ENCODE measurements around the gene HSPA5. TPM values are rescaled to one million over a fixed set of nuclear protein-coding genes. Genes with fewer than 3 reads are reported as not detected.

The HSPA5 gene
- total and polyA plus RNA-seq, 7 donors, result 53.2 to 179 (median 89.7) TPM

GRCh38 chr9:125258160-125258785 is 17.1 kb upstream of the HSPA5 start:
- ATAC-seq (no peak), DNase-seq (no peak)
- 89% methylated on average over 6 of the region's 6 CpGs for WGBS, 3 donors
- H3K9me3 ChIP-seq, result no peaks in the 10 kb centered on the region
- H3K27ac ChIP-seq, result no peak overlapping the region
- no peak for TF ChIP-seq CTCF (IDR thresholded peaks at IDR 0.05)
- peaks cover 9% of the 10 kb centered on the region for H3K4me1 ChIP-seq
- H3K36me3 ChIP-seq (ENCODE audit: insufficient read depth in 1 of 2, low read depth in 1 of 2), result no peaks in the 10 kb centered on the region
- intact Hi-C loops (cut with DNase I), result loop anchor here (2.0 to 5.0 kb wide), 2 partner anchors 15 to 114 kb away; no protein-coding TSS in a partner anchor
- H3K4me3 ChIP-seq, result no peak overlapping the region
- H3K27me3 ChIP-seq (ENCODE audit: insufficient read depth in 3 of 3, low read length in 2 of 3), result no peaks in the 10 kb centered on the region

GRCh38 chr9:125255781-125256391 is 14.7 kb upstream of the HSPA5 start:
- Histone ChIP-seq H3K27ac (no peak overlapping the region), H3K4me1 (no peaks in the 10 kb centered on the region), H3K27me3 (ENCODE audit: insufficient read depth in 3 of 3, low read length in 2 of 3) (no peaks in the 10 kb centered on the region), H3K4me3 (no peak overlapping the region), H3K9me3 (no peaks in the 10 kb centered on the region), H3K36me3 (ENCODE audit: insufficient read depth in 1 of 2, low read depth in 1 of 2) (no peaks in the 10 kb centered on the region)
- intact Hi-C loops (cut with DNase I), result loop anchor here (2.0 to 5.0 kb wide), 2 partner anchors 116 to 119 kb away; no protein-coding TSS in a partner anchor
- ATAC-seq, result peak in 3 of 4 donors; percentile 64 to 80 (median 68)
- WGBS, 3 donors, result 10 to 21% (median 17%) methylated on average over 2 of the region's 2 CpGs
- TF ChIP-seq CTCF (IDR thresholded peaks at IDR 0.05), result peak; percentile 38
- no peak for DNase-seq

- Histone ChIP-seq H3K4me1 (no peaks in the 10 kb centered on the region), H3K27ac (no peak overlapping the region), H3K36me3 (ENCODE audit: insufficient read depth in 1 of 2, low read depth in 1 of 2) (no peaks in the 10 kb centered on the region), H3K27me3 (ENCODE audit: insufficient read depth in 3 of 3, low read length in 2 of 3) (no peaks in the 10 kb centered on the region), H3K4me3 (no peak overlapping the region), H3K9me3 (no peaks in the 10 kb centered on the region)
- DNase-seq, result no peak
- ATAC-seq, result no peak
- intact Hi-C loops (cut with DNase I), result no loop called here
- no peak for TF ChIP-seq CTCF (IDR thresholded peaks at IDR 0.05)
Measured at GRCh38 chr9:125254231-125254630, 13.1 kb upstream of the HSPA5 start.

GRCh38 chr9:125246261-125246667 is 5.1 kb upstream of the HSPA5 start:
- no peaks in the 10 kb centered on the region for H3K36me3 ChIP-seq (ENCODE audit: insufficient read depth in 1 of 2, low read depth in 1 of 2)
- peaks cover 4% of the 10 kb centered on the region for H3K4me1 ChIP-seq
- H3K4me3 ChIP-seq, result no peak overlapping the region
- no peak for DNase-seq
- WGBS, 3 donors, result 74 to 78% (median 75%) methylated on average over 6 of the region's 6 CpGs
- no peak overlapping the region for H3K27ac ChIP-seq
- no peak for ATAC-seq
- H3K9me3 ChIP-seq, result no peaks in the 10 kb centered on the region
- intact Hi-C loops (cut with DNase I), result no loop called here
- no peak for TF ChIP-seq CTCF (IDR thresholded peaks at IDR 0.05)
- H3K27me3 ChIP-seq (ENCODE audit: insufficient read depth in 3 of 3, low read length in 2 of 3), result no peaks in the 10 kb centered on the region

Data from psoas muscle (tissue), 8 donors.